ENCODE measurements around the gene AP1S3.
"Not testable (repeated sequence)": the region's sequence is repeated elsewhere in the genome, so short reads cannot be mapped to it uniquely, and the experiment has no call there.

AP1S3 gene

DNA sequence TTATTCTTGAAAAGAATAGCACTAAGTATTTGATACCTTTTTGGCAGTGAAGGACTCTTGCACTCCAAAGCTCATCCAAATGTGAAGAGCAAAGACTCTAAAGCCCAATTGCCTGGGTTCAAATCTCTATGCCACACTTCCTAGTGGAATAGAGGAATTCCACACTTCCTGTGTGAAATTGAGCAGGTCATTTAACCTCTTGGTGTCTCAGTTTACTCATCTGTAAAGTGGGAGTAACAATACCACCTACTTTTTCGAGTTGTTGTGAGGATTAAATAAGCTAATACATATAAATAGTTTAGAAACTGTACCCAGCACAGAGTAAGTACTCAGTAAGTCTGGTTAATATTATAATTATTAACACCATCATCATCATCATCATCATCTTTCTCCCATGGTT, 72.6 kb downstream of the AP1S3 start:
- ATAC-seq, result no peak
- TF ChIP-seq PPARA (CRISPR knock-in tag; IDR thresholded peaks at IDR 0.05; ENCODE audit: borderline replicate concordance) (no peak), TOX (CRISPR knock-in tag; IDR thresholded peaks at IDR 0.05; ENCODE audit: borderline replicate concordance) (no peak), ZFP30 (CRISPR knock-in tag; IDR thresholded peaks at IDR 0.05) (no peak), ZC3H10 (CRISPR knock-in tag; IDR thresholded peaks at IDR 0.05) (no peak), GLIS3 (CRISPR knock-in tag; IDR thresholded peaks at IDR 0.05) (no peak), ZFP3 (CRISPR knock-in tag; IDR thresholded peaks at IDR 0.05) (no peak), ZNF8 (CRISPR knock-in tag; IDR thresholded peaks at IDR 0.05) (no peak)
- TF ChIP-seq, protein P1, sequence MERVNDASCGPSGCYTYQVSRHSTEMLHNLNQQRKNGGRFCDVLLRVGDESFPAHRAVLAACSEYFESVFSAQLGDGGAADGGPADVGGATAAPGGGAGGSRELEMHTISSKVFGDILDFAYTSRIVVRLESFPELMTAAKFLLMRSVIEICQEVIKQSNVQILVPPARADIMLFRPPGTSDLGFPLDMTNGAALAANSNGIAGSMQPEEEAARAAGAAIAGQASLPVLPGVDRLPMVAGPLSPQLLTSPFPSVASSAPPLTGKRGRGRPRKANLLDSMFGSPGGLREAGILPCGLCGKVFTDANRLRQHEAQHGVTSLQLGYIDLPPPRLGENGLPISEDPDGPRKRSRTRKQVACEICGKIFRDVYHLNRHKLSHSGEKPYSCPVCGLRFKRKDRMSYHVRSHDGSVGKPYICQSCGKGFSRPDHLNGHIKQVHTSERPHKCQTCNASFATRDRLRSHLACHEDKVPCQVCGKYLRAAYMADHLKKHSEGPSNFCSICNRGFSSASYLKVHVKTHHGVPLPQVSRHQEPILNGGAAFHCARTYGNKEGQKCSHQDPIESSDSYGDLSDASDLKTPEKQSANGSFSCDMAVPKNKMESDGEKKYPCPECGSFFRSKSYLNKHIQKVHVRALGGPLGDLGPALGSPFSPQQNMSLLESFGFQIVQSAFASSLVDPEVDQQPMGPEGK (CRISPR knock-in tag; IDR thresholded peaks at IDR 0.05; ENCODE audit: borderline replicate concordance), result no peak

DNA sequence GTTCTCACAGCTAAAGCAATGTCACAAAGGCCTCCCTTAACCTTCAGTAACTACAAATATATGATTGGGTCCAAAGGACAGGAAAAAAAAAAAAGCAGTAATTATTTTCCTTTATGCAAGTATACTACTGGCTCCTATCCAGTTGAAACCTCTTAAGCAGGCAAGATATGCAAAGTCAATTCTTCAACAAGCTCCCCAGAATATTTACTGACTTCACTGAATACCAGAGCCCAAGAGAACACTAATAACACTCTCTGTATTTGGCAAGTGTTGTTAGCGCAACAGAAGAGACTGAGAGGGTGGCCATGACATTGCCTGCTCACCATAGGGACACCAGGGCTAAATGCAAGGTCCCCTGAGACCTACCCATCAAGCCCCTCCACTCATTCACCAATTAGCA, 74.5 kb downstream of the AP1S3 start:
- peak; percentile 54 for TF ChIP-seq ISL1 (CRISPR knock-in tag; IDR thresholded peaks at IDR 0.05)
- no peak for TF ChIP-seq ZC3H10 (CRISPR knock-in tag; IDR thresholded peaks at IDR 0.05)
- TF ChIP-seq ZFP3 (CRISPR knock-in tag; IDR thresholded peaks at IDR 0.05), result no peak
- TF ChIP-seq, protein P2, sequence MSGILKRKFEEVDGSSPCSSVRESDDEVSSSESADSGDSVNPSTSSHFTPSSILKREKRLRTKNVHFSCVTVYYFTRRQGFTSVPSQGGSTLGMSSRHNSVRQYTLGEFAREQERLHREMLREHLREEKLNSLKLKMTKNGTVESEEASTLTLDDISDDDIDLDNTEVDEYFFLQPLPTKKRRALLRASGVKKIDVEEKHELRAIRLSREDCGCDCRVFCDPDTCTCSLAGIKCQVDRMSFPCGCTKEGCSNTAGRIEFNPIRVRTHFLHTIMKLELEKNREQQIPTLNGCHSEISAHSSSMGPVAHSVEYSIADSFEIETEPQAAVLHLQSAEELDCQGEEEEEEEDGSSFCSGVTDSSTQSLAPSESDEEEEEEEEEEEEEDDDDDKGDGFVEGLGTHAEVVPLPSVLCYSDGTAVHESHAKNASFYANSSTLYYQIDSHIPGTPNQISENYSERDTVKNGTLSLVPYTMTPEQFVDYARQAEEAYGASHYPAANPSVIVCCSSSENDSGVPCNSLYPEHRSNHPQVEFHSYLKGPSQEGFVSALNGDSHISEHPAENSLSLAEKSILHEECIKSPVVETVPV (CRISPR knock-in tag; IDR thresholded peaks at IDR 0.05), result no peak
- peak; percentile 14; the same call in 1 of the 3 replicates for ATAC-seq

DNA sequence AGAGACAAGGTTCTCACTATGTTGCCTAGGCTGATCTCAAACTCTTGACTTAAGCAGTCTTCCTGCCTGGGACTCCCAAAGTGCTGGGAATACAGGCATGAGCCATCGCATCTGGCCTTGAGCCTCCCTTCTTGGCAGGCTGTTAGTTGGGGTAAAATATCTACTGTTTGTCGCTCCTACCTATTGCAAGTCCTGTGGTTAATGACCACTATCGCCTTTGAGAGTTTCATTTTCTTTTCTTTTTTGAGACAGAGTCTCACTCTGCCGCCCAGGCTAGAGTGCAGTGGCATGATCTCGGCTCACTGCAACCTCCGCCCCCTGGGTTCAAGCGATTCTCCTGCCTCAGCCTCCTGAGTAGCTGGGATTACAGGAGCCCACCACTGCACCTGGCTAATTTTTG, 75.6 kb downstream of the AP1S3 start:
- ATAC-seq, result not testable (repeated sequence)

DNA sequence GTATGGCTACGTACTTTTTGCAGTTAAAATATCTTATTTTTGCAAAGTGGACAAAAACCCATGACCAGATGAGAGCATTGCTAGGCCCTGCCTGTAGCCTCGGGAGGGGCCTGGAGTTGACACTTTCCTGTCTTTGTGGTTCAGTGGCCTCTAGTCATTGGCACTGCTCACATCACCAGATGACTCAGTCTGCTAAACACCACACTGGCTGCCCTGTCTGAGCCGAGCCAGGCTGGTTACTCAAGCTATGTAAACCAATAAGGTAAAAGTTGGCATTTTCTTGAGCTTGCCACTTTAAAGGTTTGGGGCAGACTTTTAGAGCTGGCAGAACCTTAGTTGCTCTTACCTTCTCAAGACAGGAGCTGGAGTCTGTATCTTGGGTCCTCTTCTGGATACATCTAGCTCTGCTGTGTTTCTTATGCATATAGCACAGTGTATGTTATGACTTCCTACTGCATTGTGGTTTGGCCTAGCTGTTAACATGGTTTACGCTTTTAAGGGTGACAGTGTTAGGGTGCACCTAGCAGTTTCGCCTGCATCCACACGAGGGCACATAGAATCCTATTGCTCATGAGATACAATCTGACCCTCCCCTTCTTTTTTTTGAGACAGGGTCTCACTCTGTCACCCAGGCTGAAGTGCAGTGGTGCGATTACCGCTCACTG, 76.4 kb downstream of the AP1S3 start:
- no peak for TF ChIP-seq TOX (CRISPR knock-in tag; IDR thresholded peaks at IDR 0.05; ENCODE audit: borderline replicate concordance)
- ATAC-seq, result peak; percentile 93

DNA sequence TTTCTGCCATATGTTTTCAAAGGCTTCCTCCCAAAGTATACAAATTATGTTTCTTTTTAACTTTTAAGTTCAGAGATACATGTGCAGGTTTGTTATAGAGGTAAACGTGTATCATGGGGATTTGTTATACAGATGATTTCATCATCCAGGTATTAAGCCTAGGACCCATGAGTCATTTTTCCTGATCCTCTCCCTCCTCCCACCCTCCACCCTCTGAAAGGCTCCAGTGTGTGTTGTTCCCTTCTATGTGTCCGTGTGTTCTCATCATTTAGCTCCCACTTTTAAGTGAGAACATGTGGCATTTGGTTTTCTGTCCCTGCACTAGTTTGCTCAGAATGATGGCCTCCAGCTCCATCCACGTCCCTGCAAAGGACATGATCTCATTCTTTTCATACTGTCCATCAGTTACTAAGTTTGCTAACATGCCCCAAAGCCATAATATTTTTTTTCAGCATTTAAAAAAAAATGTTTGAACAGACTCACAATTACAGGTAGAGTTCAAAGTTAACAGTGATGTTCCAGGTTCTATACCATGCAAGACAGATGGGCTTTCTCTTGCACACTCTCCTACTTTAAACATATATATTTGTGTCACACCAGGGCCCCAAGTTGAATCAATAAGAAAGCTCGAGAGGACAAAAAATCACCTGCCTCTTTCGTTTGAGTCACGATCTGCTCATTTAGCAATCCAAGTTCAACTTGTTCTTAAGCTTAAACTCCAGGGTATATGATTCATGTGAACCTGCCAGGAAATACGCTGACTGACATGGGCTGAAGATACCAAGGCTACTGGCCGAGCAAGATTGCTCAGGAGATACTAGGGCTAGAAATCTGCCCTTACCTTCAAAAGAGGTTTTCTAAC, 77.6 kb downstream of the AP1S3 start:
- 0 out of 2 replicates have a peak, but pooled peaks have one; percentile 11 for TF ChIP-seq ZFP3 (CRISPR knock-in tag; IDR thresholded peaks at IDR 0.05)
- TF ChIP-seq ZC3H10 (CRISPR knock-in tag; IDR thresholded peaks at IDR 0.05), result 0 out of 2 replicates have a peak, but pooled peaks have one; percentile 37
- no peak for TF ChIP-seq OSR1 (CRISPR knock-in tag; IDR thresholded peaks at IDR 0.05)
- peak; percentile 33; the same call in 2 of the 3 replicates for ATAC-seq

DNA sequence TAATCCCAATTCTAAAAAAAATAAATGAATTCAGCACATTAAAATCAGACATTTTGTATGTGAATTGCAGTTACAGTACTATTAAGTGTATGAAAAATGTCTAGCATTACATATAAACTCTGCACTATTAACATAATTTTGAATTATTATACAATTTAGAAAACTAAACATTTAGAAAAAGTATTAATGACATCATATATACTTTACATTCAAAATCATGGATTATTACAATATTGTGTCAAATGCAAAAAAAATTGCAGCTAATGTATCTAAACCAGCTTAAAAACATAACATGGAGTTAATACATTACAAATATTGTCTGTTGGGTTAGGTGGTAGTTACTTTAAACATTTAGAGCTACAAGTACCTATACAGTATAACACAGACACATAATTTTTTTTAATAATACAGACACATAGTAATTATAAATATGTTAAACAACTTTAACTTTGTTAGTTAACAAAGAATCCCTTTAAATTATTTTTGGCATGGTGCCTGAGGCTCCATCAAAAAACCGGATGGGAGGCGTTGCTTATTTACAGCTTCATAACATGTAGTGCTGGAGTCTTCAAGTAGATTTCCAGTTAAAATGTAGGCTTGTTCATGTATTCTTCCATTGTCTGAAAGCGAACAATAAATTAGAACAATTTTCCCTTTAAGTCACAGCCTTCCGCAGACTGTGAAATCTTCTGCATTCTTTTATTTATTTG, 79.1 kb downstream of the AP1S3 start:
- ATAC-seq, result no peak
- TF ChIP-seq ZC3H10 (CRISPR knock-in tag; IDR thresholded peaks at IDR 0.05) (no peak), PPARA (CRISPR knock-in tag; IDR thresholded peaks at IDR 0.05; ENCODE audit: borderline replicate concordance) (no peak), GLIS3 (CRISPR knock-in tag; IDR thresholded peaks at IDR 0.05) (no peak), TCF4 (CRISPR knock-in tag; IDR thresholded peaks at IDR 0.05; ENCODE audit: borderline replicate concordance) (no peak), ISL1 (CRISPR knock-in tag; IDR thresholded peaks at IDR 0.05) (no peak), ZFP30 (CRISPR knock-in tag; IDR thresholded peaks at IDR 0.05) (no peak), ZNF70 (CRISPR knock-in tag; IDR thresholded peaks at IDR 0.05) (no peak), BACH2 (CRISPR knock-in tag; IDR thresholded peaks at IDR 0.05; ENCODE audit: borderline replicate concordance) (no peak), CSDC2 (CRISPR knock-in tag; IDR thresholded peaks at IDR 0.05) (no peak), ARNTL (CRISPR knock-in tag; IDR thresholded peaks at IDR 0.05; ENCODE audit: borderline replicate concordance, low read depth) (no peak), ZNF8 (CRISPR knock-in tag; IDR thresholded peaks at IDR 0.05) (no peak), OSR1 (CRISPR knock-in tag; IDR thresholded peaks at IDR 0.05) (no peak)
- TF ChIP-seq, protein P3, sequence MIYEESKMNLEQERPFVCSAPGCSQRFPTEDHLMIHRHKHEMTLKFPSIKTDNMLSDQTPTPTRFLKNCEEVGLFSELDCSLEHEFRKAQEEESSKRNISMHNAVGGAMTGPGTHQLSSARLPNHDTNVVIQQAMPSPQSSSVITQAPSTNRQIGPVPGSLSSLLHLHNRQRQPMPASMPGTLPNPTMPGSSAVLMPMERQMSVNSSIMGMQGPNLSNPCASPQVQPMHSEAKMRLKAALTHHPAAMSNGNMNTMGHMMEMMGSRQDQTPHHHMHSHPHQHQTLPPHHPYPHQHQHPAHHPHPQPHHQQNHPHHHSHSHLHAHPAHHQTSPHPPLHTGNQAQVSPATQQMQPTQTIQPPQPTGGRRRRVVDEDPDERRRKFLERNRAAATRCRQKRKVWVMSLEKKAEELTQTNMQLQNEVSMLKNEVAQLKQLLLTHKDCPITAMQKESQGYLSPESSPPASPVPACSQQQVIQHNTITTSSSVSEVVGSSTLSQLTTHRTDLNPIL (CRISPR knock-in tag; IDR thresholded peaks at IDR 0.05; ENCODE audit: low read depth), result no peak
- TF ChIP-seq, protein P2 (CRISPR knock-in tag; IDR thresholded peaks at IDR 0.05), result no peak
- TF ChIP-seq, protein P4, sequence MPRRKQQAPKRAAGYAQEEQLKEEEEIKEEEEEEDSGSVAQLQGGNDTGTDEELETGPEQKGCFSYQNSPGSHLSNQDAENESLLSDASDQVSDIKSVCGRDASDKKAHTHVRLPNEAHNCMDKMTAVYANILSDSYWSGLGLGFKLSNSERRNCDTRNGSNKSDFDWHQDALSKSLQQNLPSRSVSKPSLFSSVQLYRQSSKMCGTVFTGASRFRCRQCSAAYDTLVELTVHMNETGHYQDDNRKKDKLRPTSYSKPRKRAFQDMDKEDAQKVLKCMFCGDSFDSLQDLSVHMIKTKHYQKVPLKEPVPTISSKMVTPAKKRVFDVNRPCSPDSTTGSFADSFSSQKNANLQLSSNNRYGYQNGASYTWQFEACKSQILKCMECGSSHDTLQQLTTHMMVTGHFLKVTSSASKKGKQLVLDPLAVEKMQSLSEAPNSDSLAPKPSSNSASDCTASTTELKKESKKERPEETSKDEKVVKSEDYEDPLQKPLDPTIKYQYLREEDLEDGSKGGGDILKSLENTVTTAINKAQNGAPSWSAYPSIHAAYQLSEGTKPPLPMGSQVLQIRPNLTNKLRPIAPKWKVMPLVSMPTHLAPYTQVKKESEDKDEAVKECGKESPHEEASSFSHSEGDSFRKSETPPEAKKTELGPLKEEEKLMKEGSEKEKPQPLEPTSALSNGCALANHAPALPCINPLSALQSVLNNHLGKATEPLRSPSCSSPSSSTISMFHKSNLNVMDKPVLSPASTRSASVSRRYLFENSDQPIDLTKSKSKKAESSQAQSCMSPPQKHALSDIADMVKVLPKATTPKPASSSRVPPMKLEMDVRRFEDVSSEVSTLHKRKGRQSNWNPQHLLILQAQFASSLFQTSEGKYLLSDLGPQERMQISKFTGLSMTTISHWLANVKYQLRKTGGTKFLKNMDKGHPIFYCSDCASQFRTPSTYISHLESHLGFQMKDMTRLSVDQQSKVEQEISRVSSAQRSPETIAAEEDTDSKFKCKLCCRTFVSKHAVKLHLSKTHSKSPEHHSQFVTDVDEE (CRISPR knock-in tag; IDR thresholded peaks at IDR 0.05), result no peak

Measured in SK-N-SH treated with all-trans-retinoic acid at 6 μM for 48 hours (cell line).